ENCODE data around the gene CA4. TPM values are rescaled to one million over a fixed set of nuclear protein-coding genes. Genes with fewer than 3 reads are reported as not detected.
A peak's percentile ranks its signal among the peaks of the same experiment; 100 is the strongest.
"Not testable (repeated sequence)": the region's sequence is repeated elsewhere in the genome, so short reads cannot be mapped to it uniquely, and the experiment has no call there.

CA4 gene
- total and polyA plus RNA-seq, 9 of the 15 experiments (the other 6 are each of a cell fraction or from before 2014, with no cell fraction given), result 0.13 TPM; not detected in 7

DNA sequence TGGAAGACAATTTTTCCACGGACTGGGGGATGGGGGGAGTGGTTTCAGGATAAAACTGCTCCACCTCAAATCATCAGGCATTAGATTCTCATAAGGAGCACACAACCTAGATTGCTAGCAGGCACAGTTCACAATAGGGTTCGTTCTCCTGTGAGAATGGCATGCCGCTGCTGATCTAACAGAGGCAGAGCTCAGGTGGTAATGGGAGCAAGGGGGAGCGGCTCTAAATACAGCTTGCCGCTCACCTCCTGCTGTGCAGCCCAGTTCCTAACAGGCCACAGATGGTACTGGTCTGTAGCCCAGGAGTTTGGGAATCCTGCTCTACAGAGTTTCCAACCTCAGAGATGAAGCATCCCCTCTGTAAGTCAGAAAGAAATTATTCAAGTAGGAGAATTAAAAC, 27.0 kb downstream of the CA4 start:
- H3K36me3 ChIP-seq (ENCODE audit: control insufficient read depth, insufficient read depth, low read length), result peaks cover 33% of the 10 kb centered on the region; the same call in 2 of the 3 replicates
- WGBS (ENCODE audit: insufficient coverage, low coverage, missing lambda C conversion rate), result 84% methylated on average over 5 of the region's 5 CpGs
- H3K9me1 ChIP-seq (ENCODE audit: control insufficient read depth, insufficient read depth, low read length); in situ Hi-C loops (cut with MboI); H3K27ac ChIP-seq (ENCODE audit: extremely low read depth, low read depth, low read length); H3K4me1 ChIP-seq (replicated peaks in 1 of 2; ENCODE audit: control insufficient read depth in 2 of 2, insufficient read depth in 2 of 2, low read length in 2 of 2); CTCF ChIA-PET (ENCODE audit: low intra/inter-chr PET ratio); FAIRE-seq; H2AFZ ChIP-seq (ENCODE audit: low read depth, low read length); BruUV-seq (replicated peaks); H3K4me3 ChIP-seq; H3K27me3 ChIP-seq (ENCODE audit: control insufficient read depth in 2 of 2, insufficient read depth in 2 of 2, low read length in 2 of 2); H3K4me2 ChIP-seq (ENCODE audit: insufficient read depth, low read length); H3K9ac ChIP-seq (ENCODE audit: insufficient read depth in 1 of 2, low read depth in 2 of 2, low read length in 2 of 2); H3K9me3 ChIP-seq (replicated peaks; ENCODE audit: control insufficient read depth, insufficient read depth, low read depth, low read length); H4K20me1 ChIP-seq (replicated peaks; ENCODE audit: control insufficient read depth, insufficient read depth, low read length); ATAC-seq; DNase-seq (ENCODE audit: extremely low read depth in 1 of 4, low spot score in 3 of 4); intact Hi-C loops (cut with micrococcal nuclease); H3K79me2 ChIP-seq (ENCODE audit: control insufficient read depth, insufficient read depth, low read length): not testable (repeated sequence)
- POLR2A ChIA-PET, result interaction anchor here (0.6 kb wide), 1 partner anchor 13 kb away, joined by 5 read pairs; no protein-coding TSS in a partner anchor
- TF ChIP-seq, protein P1, sequence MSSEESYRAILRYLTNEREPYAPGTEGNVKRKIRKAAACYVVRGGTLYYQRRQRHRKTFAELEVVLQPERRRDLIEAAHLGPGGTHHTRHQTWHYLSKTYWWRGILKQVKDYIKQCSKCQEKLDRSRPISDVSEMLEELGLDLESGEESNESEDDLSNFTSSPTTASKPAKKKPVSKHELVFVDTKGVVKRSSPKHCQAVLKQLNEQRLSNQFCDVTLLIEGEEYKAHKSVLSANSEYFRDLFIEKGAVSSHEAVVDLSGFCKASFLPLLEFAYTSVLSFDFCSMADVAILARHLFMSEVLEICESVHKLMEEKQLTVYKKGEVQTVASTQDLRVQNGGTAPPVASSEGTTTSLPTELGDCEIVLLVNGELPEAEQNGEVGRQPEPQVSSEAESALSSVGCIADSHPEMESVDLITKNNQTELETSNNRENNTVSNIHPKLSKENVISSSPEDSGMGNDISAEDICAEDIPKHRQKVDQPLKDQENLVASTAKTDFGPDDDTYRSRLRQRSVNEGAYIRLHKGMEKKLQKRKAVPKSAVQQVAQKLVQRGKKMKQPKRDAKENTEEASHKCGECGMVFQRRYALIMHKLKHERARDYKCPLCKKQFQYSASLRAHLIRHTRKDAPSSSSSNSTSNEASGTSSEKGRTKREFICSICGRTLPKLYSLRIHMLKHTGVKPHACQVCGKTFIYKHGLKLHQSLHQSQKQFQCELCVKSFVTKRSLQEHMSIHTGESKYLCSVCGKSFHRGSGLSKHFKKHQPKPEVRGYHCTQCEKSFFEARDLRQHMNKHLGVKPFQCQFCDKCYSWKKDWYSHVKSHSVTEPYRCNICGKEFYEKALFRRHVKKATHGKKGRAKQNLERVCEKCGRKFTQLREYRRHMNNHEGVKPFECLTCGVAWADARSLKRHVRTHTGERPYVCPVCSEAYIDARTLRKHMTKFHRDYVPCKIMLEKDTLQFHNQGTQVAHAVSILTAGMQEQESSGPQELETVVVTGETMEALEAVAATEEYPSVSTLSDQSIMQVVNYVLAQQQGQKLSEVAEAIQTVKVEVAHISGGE (CRISPR knock-in tag; IDR thresholded peaks at IDR 0.05), result 0 out of 6 replicates have a peak, but pooled peaks of 1 of the 3 experiments have one; percentile 31

DNA sequence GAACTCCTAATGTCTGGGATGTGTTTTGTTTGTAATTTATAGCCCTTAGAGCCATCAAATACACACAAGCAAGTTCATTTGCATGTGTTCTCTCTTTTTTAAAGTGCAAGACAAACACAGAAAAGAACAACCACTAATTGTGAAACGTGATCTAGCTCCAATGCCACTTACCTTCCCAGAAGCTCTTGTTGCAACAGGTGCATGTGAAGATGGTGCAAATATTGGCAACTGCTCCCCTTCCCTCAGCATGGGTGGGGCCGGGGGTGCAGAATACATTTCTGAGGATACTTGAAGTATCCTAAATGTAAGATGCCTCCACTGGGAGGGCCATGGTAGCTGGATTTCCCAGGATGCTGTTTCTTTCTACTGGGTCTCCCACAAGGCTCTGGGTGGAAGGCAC, 28.4 kb downstream of the CA4 start:
- H3K27ac ChIP-seq (ENCODE audit: extremely low read depth, low read depth, low read length); H3K4me3 ChIP-seq; FAIRE-seq; H3K4me1 ChIP-seq (replicated peaks in 1 of 2; ENCODE audit: control insufficient read depth in 2 of 2, insufficient read depth in 2 of 2, low read length in 2 of 2); in situ Hi-C loops (cut with MboI); BruUV-seq (replicated peaks); intact Hi-C loops (cut with micrococcal nuclease); H3K9me3 ChIP-seq (replicated peaks; ENCODE audit: control insufficient read depth, insufficient read depth, low read depth, low read length); H3K9ac ChIP-seq (ENCODE audit: insufficient read depth in 1 of 2, low read depth in 2 of 2, low read length in 2 of 2); H3K79me2 ChIP-seq (ENCODE audit: control insufficient read depth, insufficient read depth, low read length); ATAC-seq; H3K27me3 ChIP-seq (ENCODE audit: control insufficient read depth in 2 of 2, insufficient read depth in 2 of 2, low read length in 2 of 2); POLR2A ChIA-PET; H3K4me2 ChIP-seq (ENCODE audit: insufficient read depth, low read length); H2AFZ ChIP-seq (ENCODE audit: low read depth, low read length); CTCF ChIA-PET (ENCODE audit: low intra/inter-chr PET ratio); H4K20me1 ChIP-seq (replicated peaks; ENCODE audit: control insufficient read depth, insufficient read depth, low read length); DNase-seq (ENCODE audit: extremely low read depth in 1 of 4, low spot score in 3 of 4); H3K9me1 ChIP-seq (ENCODE audit: control insufficient read depth, insufficient read depth, low read length): not testable (repeated sequence)
- peaks cover 43% of the 10 kb centered on the region; the same call in 2 of the 3 replicates for H3K36me3 ChIP-seq (ENCODE audit: control insufficient read depth, insufficient read depth, low read length)
- WGBS (ENCODE audit: insufficient coverage, low coverage, missing lambda C conversion rate), result 78% methylated on average over 2 of the region's 2 CpGs
